22Rv1 (cell line): ENCODE measurements around the gene VPS35L.

Experiments used
- H3K27ac ChIP-seq: fragments of 450-650 bp; 2 replicates; pipeline ENCODE4 v1.5.1; 2017
- CTCF ChIP-seq: fragments of 450-650 bp; IDR thresholded peaks from 2 replicates; pipeline ENCODE4 v1.5.1; 2017; ENCODE audit warnings: mild to moderate bottlenecking
- ZFX ChIP-seq: fragments of 450-650 bp; IDR thresholded peaks from 2 replicates; pipeline ENCODE4 v1.6.1; 2017; ENCODE audit warnings: antibody characterized with exemption, borderline replicate concordance

VPS35L gene

GRCh38 chr16:19709381-19710136, 154.1 kb downstream of the VPS35L start:
- H3K27ac ChIP-seq, result no peak overlapping the region
- TF ChIP-seq CTCF, result no peak

DNA sequence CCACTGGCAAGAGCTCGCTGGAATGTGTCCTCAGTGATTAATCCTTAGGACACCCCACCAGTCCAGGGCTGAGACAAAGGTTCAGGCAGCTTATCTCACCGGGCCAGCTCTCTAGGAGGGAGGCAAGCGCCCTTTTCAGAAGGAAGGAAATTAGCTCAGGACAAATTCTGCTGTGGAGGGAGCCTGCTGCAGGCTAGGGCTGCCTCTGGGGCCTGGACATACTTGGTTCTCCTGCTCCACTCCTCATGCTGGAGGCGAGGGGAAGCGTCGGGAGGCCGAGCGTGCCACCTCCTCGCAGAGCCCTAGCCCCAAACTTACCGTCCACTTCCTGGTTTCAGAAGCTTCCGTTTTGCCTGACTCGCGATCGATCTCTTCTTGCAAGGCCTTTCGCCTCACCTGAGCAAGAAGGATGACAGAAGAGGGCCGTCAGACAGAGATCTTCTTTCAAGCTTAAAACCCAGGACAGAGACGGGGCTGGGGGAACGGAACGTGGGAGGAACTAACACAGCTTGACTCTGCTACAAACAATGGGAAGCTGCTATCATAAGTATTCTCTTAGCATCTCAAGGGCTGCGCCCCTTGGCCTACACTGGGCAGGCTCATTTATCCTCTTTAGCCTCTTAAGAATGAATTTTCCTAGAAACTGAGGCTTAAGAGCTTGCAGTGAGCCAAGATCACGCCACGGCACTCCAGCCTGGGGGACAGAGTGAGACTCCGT, 154.8 kb downstream of the VPS35L start:
- no peak overlapping the region for H3K27ac ChIP-seq
- TF ChIP-seq ZFX (no peak), CTCF (no peak)

- TF ChIP-seq ZFX, result no peak
- no peak for TF ChIP-seq CTCF
- H3K27ac ChIP-seq, result no peak overlapping the region
Observed at GRCh38 chr16:19710991-19711545, 155.6 kb downstream of the VPS35L start.

GRCh38 chr16:19711643-19712042, 156.1 kb downstream of the VPS35L start:
- no peak overlapping the region for H3K27ac ChIP-seq
- TF ChIP-seq ZFX, result no peak
- no peak for TF ChIP-seq CTCF

GRCh38 chr16:19712418-19713058, 157.0 kb downstream of the VPS35L start:
- TF ChIP-seq CTCF (no peak), ZFX (no peak)
- no peak overlapping the region for H3K27ac ChIP-seq

DNA sequence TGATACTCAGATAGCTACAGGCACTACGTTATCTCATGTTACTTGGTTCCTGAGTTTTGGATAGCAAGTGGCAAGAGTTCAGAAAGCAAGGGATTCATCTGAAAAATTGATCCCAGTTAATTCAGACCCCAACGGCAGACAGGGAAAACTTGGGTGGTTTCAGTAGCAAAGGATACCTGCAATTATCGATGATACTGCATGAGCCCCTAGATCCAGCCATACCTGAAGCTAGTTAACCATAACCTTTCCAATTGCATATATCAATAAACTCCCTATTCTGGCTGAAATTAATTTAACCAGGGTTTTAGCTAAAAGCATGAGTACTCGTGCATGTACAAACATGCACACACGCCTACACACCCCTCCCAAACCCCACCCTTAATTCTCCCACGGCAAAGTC, 158.2 kb downstream of the VPS35L start:
- TF ChIP-seq CTCF, result no peak
- TF ChIP-seq ZFX, result no peak

More for the DNA sequence above, 158.2 kb downstream of the VPS35L start:
- no peak overlapping the region for H3K27ac ChIP-seq
